HepG2 (cell line): ENCODE data around the gene NEU1. TPM values are rescaled to one million over a fixed set of nuclear protein-coding genes. Genes with fewer than 3 reads are reported as not detected.

Source experiments
- E2F5 ChIP-seq: sonication (generic); formaldehyde crosslinking; conservative IDR thresholded peaks from 2 replicates; pipeline ENCODE4 v1.4.0; 2020; ENCODE audit warnings: missing genetic modification reagents
- FOXM1 ChIP-seq: sonication (generic); formaldehyde crosslinking; IDR thresholded peaks from 2 replicates; pipeline ENCODE4 v1.5.0; 2020; ENCODE audit warnings: missing genetic modification reagents
- GFI1 ChIP-seq: sonication (generic); formaldehyde crosslinking; IDR thresholded peaks from 2 replicates; pipeline ENCODE4 v1.5.0; 2020; ENCODE audit warnings: missing genetic modification reagents, mild to moderate bottlenecking, borderline replicate concordance
- GPBP1L1 ChIP-seq: sonication (generic); formaldehyde crosslinking; IDR thresholded peaks from 2 replicates; pipeline ENCODE4 v1.5.0; 2020; ENCODE audit warnings: mild to moderate bottlenecking, missing genetic modification reagents
- GZF1 ChIP-seq: sonication (generic); formaldehyde crosslinking; IDR thresholded peaks from 2 replicates; pipeline ENCODE4 v1.5.1; 2020; ENCODE audit warnings: mild to moderate bottlenecking, missing genetic modification reagents
- HNF4A ChIP-seq: sonication (generic); formaldehyde crosslinking; IDR thresholded peaks from 2 replicates; pipeline ENCODE4 v1.4.0; 2020; ENCODE audit warnings: missing genetic modification reagents
- HNRNPLL ChIP-seq: fragments of 200-400 bp; formaldehyde crosslinking; IDR thresholded peaks from 2 replicates; pipeline ENCODE4 v1.6.1; 2017; ENCODE audit warnings: mild to moderate bottlenecking, low read depth, low read length; ENCODE audit not compliant: poor library complexity, severe bottlenecking
- HOXA7 ChIP-seq: sonication (generic); formaldehyde crosslinking; IDR thresholded peaks from 2 replicates; pipeline ENCODE4 v1.8.1; 2022; ENCODE audit warnings: mild to moderate bottlenecking, missing genetic modification reagents, moderate library complexity
- HOXD1 ChIP-seq: sonication (generic); formaldehyde crosslinking; IDR thresholded peaks from 2 replicates; pipeline ENCODE4 v1.5.0; 2020; ENCODE audit warnings: missing genetic modification reagents
- JUNB ChIP-seq: sonication (generic); formaldehyde crosslinking; IDR thresholded peaks from 2 replicates; pipeline ENCODE4 v1.8.0; 2022; ENCODE audit warnings: missing genetic modification reagents, mild to moderate bottlenecking, borderline replicate concordance
- MTA3 ChIP-seq: sonication (generic); formaldehyde crosslinking; IDR thresholded peaks from 2 replicates; pipeline ENCODE4 v1.4.0; 2020; ENCODE audit warnings: missing genetic modification reagents
- PAWR ChIP-seq: sonication (generic); formaldehyde crosslinking; IDR thresholded peaks from 2 replicates; pipeline ENCODE4 v1.4.0; 2020; ENCODE audit warnings: missing genetic modification reagents, mild to moderate bottlenecking, borderline replicate concordance
- RARA ChIP-seq: IDR thresholded peaks from 2 replicates; pipeline ENCODE4 v1.6.1; 2016; ENCODE audit warnings: missing genetic modification reagents, missing compliant biosample characterization
- RCOR2 ChIP-seq: IDR thresholded peaks from 2 replicates; pipeline ENCODE4 v1.6.1; 2016; ENCODE audit warnings: missing biosample characterization, missing genetic modification reagents
- RNF2 ChIP-seq: fragments of 450-650 bp; conservative IDR thresholded peaks from 2 replicates; pipeline ENCODE4 v1.6.1; 2016; ENCODE audit warnings: low read depth
- SIN3A ChIP-seq: IDR thresholded peaks from 2 replicates; pipeline ENCODE4 v1.6.1; 2011; ENCODE audit warnings: low read depth, mild to moderate bottlenecking, control low read depth, low read length, borderline replicate concordance
- SP5 ChIP-seq: IDR thresholded peaks from 2 replicates; pipeline ENCODE4 v1.6.1; 2016; ENCODE audit warnings: low read depth, borderline replicate concordance
- SRY ChIP-seq: sonication (generic); formaldehyde crosslinking; IDR thresholded peaks from 2 replicates; pipeline ENCODE4 v1.8.0; 2022; ENCODE audit warnings: mild to moderate bottlenecking, missing genetic modification reagents
- ZBTB2 ChIP-seq: sonication (generic); formaldehyde crosslinking; IDR thresholded peaks from 2 replicates; pipeline ENCODE4 v1.8.0; 2022; ENCODE audit warnings: low read depth, missing genetic modification reagents
- ZBTB8A ChIP-seq: sonication (generic); formaldehyde crosslinking; IDR thresholded peaks from 2 replicates; pipeline ENCODE4 v1.4.0; 2020; ENCODE audit warnings: mild to moderate bottlenecking, low read depth, missing genetic modification reagents, borderline replicate concordance
- ZNF230 ChIP-seq: sonication (generic); formaldehyde crosslinking; IDR thresholded peaks from 2 replicates; pipeline ENCODE4 v1.4.0; 2020; ENCODE audit warnings: mild to moderate bottlenecking, missing genetic modification reagents
- ZNF414 ChIP-seq: sonication (generic); formaldehyde crosslinking; IDR thresholded peaks from 2 replicates; pipeline ENCODE4 v1.5.0; 2020; ENCODE audit warnings: missing genetic modification reagents
- ZNF468 ChIP-seq: sonication (generic); formaldehyde crosslinking; IDR thresholded peaks from 2 replicates; pipeline ENCODE4 v1.8.0; 2022; ENCODE audit warnings: mild to moderate bottlenecking, moderate library complexity, missing genetic modification reagents
- ZNF788 ChIP-seq: sonication (generic); formaldehyde crosslinking; IDR thresholded peaks from 2 replicates; pipeline ENCODE4 v1.5.0; 2020; ENCODE audit warnings: mild to moderate bottlenecking, missing genetic modification reagents, borderline replicate concordance
- polyA plus RNA-seq, 8 experiments: library from polyadenylated mRNA; depleted of rRNA in 3 of 8; stranded (reverse) in 7 of 8; unstranded in 1 of 8; fragments of >200 nt; fragmentation: Illumina TruSeq in 4 of 8; extraction: Trizol in 4 of 8; gene quantifications; 2 replicates each; pipeline versions ENCODE4 v1.2.1 to v1.2.3, GENCODE V29; 2011 to 2016; ENCODE audit warnings: low read depth in 4 of 8, missing spikeins in 1 of 8, mixed read lengths in 1 of 8; ENCODE audit not compliant: insufficient read depth in 1 of 8
- total RNA-seq, 5 experiments: library from RNA; depleted of rRNA; stranded (reverse); fragments of >200 nt; fragmentation: Illumina TruSeq; extraction: Trizol; gene quantifications; 2 replicates each; pipeline ENCODE4 v1.2.3, GENCODE V29; 2016; ENCODE audit warnings: low read depth in 1 of 5
- TF ChIP-seq, protein P1 (sequence below): sonication (generic); formaldehyde crosslinking; IDR thresholded peaks from 2 replicates; pipeline ENCODE4 v1.8.0; 2022; ENCODE audit warnings: mild to moderate bottlenecking, missing genetic modification reagents, moderate library complexity

The NEU1 gene
- total and polyA plus RNA-seq, 2 of the 13 experiments (the other 11 are each of a cell fraction or from before 2014, with no cell fraction given), result 215 to 297 TPM

DNA sequence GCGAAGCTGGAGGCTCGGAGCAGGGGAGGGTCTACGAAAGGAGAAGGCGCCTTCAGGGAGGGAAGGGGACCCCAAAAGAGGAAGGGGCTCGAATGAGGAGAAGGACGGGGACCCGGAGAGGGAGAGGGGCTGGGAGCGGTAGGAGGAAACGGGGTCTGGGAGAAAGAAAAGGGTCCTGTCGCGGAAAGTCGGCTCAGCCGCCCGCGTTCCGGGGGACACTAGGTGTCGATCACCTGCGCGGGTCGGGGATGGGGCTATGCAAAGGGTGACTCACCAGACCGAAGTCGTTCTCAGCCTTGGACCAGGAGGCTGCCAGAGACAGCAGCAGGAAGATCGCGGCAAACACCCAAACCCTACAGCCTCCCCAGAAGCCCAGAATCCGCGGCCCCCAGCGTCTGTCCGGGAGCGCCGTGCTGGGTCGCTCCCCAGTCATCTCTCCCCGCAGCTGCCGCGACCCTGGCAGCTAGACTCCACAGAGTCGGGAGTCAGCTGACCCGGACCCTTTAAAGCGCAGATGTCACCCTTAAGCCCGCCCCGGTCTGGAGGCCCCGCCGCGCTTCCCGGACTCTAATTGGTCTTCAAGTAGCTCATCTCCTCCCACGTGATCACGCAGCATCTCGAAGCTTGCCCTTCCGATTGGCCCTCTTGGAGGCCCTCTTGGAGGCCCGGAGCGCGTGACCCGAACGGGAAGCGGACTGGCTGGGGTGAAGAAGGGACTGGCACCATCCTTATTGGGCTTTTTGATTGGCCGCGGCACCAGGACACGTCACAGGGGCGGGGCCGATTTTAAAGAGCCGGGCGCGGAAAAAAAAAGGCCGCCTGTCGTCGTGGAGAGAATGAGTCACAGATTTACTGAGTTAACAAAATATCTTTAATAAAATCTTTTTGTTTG is at the start of gene NEU1 (continued):
- TF ChIP-seq HOXA7 (CRISPR knock-in tag), result no peak
- peak; percentile 62 for TF ChIP-seq HNRNPLL
- TF ChIP-seq SP5 (CRISPR knock-in tag), result peak; percentile 40; the same call in 1 of the 2 replicates
- no peak; the same call in 1 of the 2 replicates for TF ChIP-seq RARA
- TF ChIP-seq RCOR2 (CRISPR knock-in tag), result no peak
- TF ChIP-seq ZNF230 (CRISPR knock-in tag), result peak; percentile 38; the same call in 1 of the 2 replicates
- TF ChIP-seq, protein P1, sequence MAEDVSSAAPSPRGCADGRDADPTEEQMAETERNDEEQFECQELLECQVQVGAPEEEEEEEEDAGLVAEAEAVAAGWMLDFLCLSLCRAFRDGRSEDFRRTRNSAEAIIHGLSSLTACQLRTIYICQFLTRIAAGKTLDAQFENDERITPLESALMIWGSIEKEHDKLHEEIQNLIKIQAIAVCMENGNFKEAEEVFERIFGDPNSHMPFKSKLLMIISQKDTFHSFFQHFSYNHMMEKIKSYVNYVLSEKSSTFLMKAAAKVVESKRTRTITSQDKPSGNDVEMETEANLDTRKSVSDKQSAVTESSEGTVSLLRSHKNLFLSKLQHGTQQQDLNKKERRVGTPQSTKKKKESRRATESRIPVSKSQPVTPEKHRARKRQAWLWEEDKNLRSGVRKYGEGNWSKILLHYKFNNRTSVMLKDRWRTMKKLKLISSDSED (CRISPR knock-in tag), result no peak
- peak; percentile 39; the same call in 1 of the 2 replicates for TF ChIP-seq HOXD1
- 0 out of 2 replicates have a peak, but pooled peaks have one; percentile 90 for TF ChIP-seq ZNF468 (CRISPR knock-in tag)
- no peak for TF ChIP-seq GFI1 (CRISPR knock-in tag)
- peak; percentile 79; the same call in 1 of the 2 replicates for TF ChIP-seq E2F5 (CRISPR knock-in tag)
- no peak for TF ChIP-seq ZBTB8A
- peak; percentile 88; the same call in 1 of the 2 replicates for TF ChIP-seq ZNF414 (CRISPR knock-in tag)
- no peak for TF ChIP-seq GPBP1L1
- TF ChIP-seq FOXM1 (CRISPR knock-in tag), result no peak
- TF ChIP-seq SRY (CRISPR knock-in tag), result peak; percentile 95
- TF ChIP-seq PAWR (CRISPR knock-in tag), result no peak
- TF ChIP-seq ZBTB2, result no peak
- no peak for TF ChIP-seq GZF1 (CRISPR knock-in tag)
- no peak for TF ChIP-seq JUNB (CRISPR knock-in tag)
- 0 out of 2 replicates have a peak, but pooled peaks have one; percentile 52 for TF ChIP-seq RNF2
- no peak for TF ChIP-seq MTA3
- no peak; the same call in 1 of the 2 replicates for TF ChIP-seq ZNF788 (CRISPR knock-in tag)
- peak; percentile 99 for TF ChIP-seq SIN3A
- TF ChIP-seq HNF4A, result no peak
